ENCODE results near the gene EN1. TPM values are rescaled to one million over a fixed set of nuclear protein-coding genes. Genes with fewer than 3 reads are reported as not detected.

The EN1 gene
- total RNA-seq, 1 donor from 2014 or later, result not detected

DNA sequence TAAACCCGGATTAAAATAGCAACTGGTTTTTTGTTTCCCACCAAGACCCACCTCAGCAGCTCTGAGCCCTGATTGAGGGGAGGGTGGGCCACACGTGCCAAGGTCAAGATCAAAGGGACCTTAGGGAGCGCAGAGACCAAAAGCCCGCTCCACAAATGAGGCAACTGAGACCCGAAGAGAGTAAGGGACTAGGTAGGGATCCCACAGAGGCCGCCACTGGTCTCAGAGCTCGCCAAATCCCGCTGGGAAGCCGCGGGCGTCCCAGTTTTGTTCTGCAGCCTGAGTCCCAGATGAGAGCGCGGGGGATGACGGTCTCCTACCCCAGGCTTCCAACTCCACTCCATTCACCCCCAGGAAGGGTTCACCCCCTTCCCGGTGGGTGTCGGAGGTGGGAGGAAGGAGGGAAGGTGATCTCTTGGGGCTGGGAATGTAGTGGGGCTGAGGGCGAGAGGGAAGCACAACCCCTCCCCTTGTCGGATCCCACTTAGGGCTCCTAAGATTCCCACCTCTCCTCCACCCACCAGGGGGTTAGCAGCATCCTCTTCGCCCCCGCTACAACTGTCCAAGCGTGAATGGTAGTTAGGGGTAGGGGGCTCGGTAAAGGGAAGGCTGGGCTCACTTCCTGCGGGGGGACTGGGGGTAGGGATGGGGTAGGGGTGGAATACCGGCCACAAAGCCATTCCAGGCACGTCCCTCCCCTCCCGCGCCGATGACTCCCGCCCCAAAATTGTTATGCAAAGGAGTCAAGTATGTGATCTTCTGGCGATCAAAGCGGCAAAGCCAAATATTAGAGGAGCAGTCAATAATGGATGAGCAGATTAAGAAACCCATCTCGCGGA lies 7.3 kb upstream of the EN1 start:
- H3K36me3 ChIP-seq, result no peaks in the 10 kb centered on the region
- intact Hi-C loops (cut with DNase I), result loop anchor here (5.0 kb wide), 2 partner anchors 632 to 807 kb away; no protein-coding TSS in a partner anchor
- TF ChIP-seq POLR2AphosphoS5 (IDR thresholded peaks at IDR 0.05; ENCODE audit: insufficient read depth in 1 of 2, low read depth in 1 of 2) (no peak), POLR2A (IDR thresholded peaks at IDR 0.05) (no peak)
- TF ChIP-seq, protein P1, sequence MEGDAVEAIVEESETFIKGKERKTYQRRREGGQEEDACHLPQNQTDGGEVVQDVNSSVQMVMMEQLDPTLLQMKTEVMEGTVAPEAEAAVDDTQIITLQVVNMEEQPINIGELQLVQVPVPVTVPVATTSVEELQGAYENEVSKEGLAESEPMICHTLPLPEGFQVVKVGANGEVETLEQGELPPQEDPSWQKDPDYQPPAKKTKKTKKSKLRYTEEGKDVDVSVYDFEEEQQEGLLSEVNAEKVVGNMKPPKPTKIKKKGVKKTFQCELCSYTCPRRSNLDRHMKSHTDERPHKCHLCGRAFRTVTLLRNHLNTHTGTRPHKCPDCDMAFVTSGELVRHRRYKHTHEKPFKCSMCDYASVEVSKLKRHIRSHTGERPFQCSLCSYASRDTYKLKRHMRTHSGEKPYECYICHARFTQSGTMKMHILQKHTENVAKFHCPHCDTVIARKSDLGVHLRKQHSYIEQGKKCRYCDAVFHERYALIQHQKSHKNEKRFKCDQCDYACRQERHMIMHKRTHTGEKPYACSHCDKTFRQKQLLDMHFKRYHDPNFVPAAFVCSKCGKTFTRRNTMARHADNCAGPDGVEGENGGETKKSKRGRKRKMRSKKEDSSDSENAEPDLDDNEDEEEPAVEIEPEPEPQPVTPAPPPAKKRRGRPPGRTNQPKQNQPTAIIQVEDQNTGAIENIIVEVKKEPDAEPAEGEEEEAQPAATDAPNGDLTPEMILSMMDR (IDR thresholded peaks at IDR 0.05), result no peak
- peaks cover 31% of the 10 kb centered on the region for H3K27me3 ChIP-seq
- H3K4me1 ChIP-seq, result peaks cover 39% of the 10 kb centered on the region
- H3K4me3 ChIP-seq, result peak overlapping the region in 1 of 2 donors; percentile 16
- no peak for DNase-seq (ENCODE audit: extremely low spot score in 2 of 2)
- H3K27ac ChIP-seq, result no peak overlapping the region
- no peaks in the 10 kb centered on the region for H3K9me3 ChIP-seq

DNA sequence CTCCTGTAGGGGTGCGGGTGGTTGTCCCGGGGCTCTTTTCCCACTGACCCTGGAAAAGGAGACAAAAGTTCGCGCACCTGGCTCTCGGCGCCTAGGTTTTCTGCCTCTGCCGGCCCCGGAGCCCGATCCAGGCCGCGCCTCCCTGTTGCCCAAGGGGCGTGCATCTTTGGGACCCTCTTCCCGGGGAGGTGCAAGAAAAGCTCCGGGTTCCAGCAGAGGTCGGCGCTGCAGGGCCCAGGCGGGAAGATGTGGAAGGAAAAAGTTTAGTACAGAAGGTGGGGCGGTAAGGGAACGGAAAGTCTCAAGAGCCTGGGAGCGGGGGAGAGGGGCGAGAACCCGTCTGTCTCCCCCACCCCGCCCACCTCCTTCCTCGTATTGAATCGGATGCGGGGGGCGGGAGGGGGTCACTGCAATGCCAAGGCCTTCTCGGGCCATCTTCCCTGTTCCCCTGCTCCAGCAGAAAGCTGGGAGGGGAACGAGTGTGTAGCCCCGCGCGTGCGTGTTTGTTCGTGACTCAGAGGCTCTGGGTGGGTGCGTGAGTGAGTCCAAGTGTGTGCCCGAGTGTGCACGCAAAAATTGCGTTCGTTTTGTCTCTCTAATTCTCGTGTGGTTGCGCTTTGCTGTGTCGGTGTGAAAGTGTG lies 6.3 kb upstream of the EN1 start:
- no peak overlapping the region for H3K4me3 ChIP-seq
- peaks cover 31% of the 10 kb centered on the region for H3K27me3 ChIP-seq
- no peak for DNase-seq (ENCODE audit: extremely low spot score in 2 of 2)
- no peak overlapping the region for H3K27ac ChIP-seq
- no peaks in the 10 kb centered on the region for H3K36me3 ChIP-seq
- no peaks in the 10 kb centered on the region for H3K9me3 ChIP-seq
- TF ChIP-seq POLR2A (IDR thresholded peaks at IDR 0.05) (no peak), POLR2AphosphoS5 (IDR thresholded peaks at IDR 0.05; ENCODE audit: insufficient read depth in 1 of 2, low read depth in 1 of 2) (no peak)
- TF ChIP-seq, protein P1 (IDR thresholded peaks at IDR 0.05), result no peak
- intact Hi-C loops (cut with DNase I), result loop anchor here (5.0 kb wide), 1 partner anchor 631 kb away; no protein-coding TSS in a partner anchor
- peaks cover 39% of the 10 kb centered on the region for H3K4me1 ChIP-seq

DNA sequence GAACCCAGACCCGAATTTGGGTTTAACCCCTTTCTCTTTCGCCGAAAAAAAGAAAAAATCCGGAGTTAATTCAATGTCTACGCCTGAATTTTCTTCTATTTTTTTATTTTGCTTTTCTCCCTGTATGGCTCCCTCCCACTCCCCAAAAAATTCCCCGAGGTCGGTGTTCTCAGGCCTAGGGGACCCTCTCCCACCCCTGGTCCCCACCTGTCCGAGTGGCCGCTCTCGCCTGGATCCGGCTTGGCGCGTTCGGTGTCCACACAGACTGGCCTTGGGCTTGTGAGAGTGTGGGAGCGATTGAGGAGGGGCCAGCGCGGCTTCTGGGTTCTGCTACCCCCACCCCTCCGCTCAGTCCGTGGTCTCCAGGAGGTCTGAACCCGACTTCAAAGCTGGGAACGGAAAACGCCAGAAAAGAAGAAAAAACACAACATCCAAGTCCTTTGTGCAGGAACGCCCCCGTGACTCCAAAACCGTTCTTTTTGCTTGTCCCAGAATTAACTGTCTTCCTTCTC lies 5.7 kb upstream of the EN1 start:
- Histone ChIP-seq H3K36me3 (no peaks in the 10 kb centered on the region), H3K4me3 (no peak overlapping the region), H3K9me3 (no peaks in the 10 kb centered on the region), H3K4me1 (peaks cover 43% of the 10 kb centered on the region), H3K27ac (no peak overlapping the region), H3K27me3 (peaks cover 28% of the 10 kb centered on the region)
- TF ChIP-seq, protein P1 (IDR thresholded peaks at IDR 0.05), result no peak
- TF ChIP-seq POLR2AphosphoS5 (IDR thresholded peaks at IDR 0.05; ENCODE audit: insufficient read depth in 1 of 2, low read depth in 1 of 2), result no peak
- no peak for TF ChIP-seq POLR2A (IDR thresholded peaks at IDR 0.05)
- intact Hi-C loops (cut with DNase I), result loop anchor here (5.0 kb wide), 1 partner anchor 631 kb away; no protein-coding TSS in a partner anchor
- no peak for DNase-seq (ENCODE audit: extremely low spot score in 2 of 2)

DNA sequence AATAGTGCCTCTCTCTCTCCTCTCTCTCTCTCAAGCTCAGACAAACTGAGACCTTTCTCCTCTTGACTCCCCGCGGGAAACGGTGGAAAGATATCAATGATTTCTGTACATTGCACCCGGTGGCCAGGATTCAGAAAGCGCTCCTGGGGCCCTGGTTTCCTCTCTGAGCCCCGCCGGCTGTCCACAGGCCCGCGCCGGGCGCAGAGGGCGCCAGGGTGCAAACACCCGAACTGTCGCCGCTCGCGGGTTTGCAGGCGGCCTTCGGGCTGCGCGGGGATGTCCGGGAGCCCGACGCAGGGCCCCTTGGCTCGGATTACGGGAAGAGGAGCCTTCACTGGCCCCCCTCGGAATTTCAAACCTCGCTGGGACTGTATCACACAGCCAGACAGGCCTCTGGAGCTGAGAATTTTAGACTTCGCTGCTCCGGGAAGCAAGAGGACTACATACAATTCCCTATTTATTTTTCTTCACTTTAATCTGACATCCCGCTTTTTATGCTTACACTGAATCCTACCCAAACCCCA lies 5.2 kb upstream of the EN1 start:
- DNase-seq (ENCODE audit: extremely low spot score in 2 of 2), result no peak
- TF ChIP-seq, protein P1 (IDR thresholded peaks at IDR 0.05), result no peak
- TF ChIP-seq POLR2AphosphoS5 (IDR thresholded peaks at IDR 0.05; ENCODE audit: insufficient read depth in 1 of 2, low read depth in 1 of 2), result no peak
- TF ChIP-seq POLR2A (IDR thresholded peaks at IDR 0.05), result no peak
- H3K36me3 ChIP-seq, result no peaks in the 10 kb centered on the region
- peaks cover 43% of the 10 kb centered on the region for H3K4me1 ChIP-seq
- H3K27ac ChIP-seq, result no peak overlapping the region
- H3K9me3 ChIP-seq, result no peaks in the 10 kb centered on the region
- no peak overlapping the region for H3K4me3 ChIP-seq
- H3K27me3 ChIP-seq, result peaks cover 26% of the 10 kb centered on the region
- intact Hi-C loops (cut with DNase I), result loop anchor here (5.0 kb wide), 1 partner anchor 630 kb away; no protein-coding TSS in a partner anchor

Data from vagina (tissue), 2 donors.